GF-D8 (cell line): Measurements from ENCODE around the gene MRPL24.
A peak's percentile ranks its signal among the peaks of the same experiment; 100 is the strongest.

ENCODE experiments used
- DNase-seq: peaks from one replicate; lab custom pipeline; 2025; lab: John Stamatoyannopoulos, UW

MRPL24 gene

DNA sequence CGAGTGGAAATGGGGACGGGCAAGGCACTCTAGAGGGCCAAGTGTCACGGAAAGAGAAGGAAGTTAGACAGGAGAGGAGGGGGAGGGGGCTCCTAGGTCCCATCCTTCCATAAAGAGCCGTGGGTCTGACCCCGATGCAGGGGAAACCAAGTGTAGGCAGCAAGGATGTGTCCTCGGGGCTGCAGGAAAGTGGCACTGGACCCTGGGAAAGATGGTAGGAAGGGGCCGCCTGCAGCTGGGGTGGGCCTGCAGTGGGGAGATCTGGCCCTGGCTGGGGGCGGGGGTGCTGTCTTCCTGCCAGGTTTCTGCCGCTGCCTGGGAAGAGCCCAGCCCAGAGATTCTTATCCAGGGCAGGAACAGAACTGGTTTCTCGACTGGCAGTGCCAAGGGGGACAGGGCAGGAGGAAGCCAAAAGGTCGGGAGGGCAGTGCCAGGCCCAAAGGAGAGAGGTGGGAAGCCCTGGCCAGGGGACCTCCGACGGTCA is 48.4 kb downstream of the MRPL24 start:
- DNase-seq, result no peak

DNA sequence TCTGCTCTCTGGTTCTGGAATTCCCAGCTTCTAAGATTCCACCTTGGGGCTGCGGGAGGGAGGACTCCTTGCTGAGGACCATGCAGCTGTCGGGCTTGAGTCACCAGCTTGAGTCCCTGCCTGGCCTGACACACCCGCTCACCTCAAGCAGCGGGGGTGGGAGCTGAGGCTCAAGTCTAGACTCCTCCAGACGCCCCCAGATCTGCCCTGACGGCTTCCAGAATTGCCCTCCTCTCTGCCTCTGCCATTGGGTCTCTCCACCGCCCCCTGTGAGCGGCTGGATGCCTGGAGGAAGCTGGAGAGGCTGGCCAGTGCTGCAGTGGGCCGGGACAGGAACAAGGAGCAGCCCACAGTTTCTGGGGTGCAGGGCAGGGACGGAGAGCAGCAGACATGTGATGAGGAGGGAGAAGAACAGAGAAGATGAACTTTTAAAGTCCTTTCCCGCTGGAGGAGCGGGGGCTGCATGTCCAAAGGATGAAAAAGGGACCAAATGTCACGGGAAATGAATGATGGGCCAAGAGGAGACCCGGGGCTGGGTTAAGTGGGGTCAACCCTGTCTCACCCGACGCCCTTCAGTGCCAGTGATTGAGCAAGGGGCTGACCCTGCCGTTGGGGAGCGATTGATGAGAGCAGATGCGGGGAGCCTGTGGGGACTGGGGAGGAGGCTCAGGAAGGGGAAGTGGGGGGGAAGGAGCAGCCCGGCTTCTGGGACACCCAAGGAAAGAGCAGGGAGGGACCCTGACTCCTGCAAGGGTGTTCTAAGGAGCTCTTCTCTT is 49.0 kb downstream of the MRPL24 start:
- DNase-seq, result no peak

DNA sequence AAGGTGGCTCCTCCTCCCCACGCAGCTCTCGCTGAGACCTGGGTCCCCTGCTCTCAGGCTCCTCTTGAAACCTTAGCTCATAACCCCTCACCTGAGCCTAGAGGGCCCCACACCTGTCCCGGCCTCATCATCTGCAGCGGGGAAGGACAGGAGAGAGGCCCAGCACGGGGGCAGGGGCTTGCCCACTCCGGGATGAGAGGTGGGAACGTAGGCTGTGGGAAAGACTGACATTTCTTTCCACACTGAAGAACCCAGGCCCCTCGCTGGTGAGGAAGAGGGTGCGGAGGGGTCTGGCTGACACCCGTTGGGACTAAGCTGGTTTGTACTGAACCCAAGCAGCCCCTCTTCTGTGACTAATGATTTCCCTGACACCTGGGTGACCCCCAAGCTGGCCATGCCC is 49.7 kb downstream of the MRPL24 start:
- DNase-seq, result no peak

DNA sequence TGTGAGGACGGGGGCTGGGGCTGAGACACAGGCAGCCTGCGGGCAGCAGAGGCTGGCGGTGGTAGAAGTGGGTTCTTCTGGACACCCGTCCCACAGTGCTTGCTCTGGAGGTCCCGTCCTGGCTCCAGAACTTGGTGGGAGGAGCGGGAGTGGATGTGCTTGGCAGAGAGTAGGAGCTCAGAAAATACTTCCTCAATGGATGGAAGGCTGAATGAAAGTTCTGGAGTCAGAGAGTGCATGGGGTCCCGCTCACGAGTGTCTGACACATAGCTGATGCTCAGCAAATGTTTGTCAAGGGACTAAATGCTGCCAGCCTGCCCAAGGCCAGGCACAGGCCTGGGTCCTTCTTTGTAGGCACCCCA is 50.2 kb downstream of the MRPL24 start:
- DNase-seq, result no peak

DNA sequence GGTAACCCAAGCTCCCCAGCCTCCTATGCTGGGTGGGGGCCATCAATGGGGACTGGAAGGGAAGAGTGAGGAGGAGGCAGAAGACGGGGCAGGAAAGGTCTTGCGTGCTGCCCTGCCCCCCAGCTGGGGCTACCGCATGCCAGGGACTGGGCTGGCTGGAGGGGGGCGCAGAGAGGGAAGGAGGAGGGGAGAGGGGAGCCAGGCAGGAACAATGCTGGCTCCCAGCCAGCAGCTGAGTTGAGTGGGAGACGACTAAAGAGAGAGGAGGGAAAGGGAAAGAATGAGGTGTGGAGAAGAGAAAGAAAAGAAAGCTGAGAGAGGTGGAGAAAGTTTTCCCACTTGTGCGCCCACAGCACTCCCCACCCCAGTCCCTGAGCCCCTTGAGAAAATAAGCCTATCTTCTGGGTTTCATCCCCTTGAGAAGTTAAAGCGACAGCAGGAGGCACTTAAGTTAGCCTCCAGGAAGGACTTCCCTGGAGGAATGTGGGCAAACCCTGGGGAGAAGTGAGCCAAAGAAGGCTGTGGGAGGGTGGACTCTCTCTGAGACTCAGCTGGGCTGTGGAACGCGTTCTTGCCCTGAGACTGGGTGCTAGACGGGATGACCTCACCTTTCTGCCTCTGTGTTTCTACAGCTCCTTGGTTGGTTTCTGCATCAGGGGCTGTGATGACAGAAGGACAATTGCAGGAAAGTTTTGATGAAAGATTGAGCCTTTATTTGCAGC is 50.8 kb downstream of the MRPL24 start:
- no peak for DNase-seq

DNA sequence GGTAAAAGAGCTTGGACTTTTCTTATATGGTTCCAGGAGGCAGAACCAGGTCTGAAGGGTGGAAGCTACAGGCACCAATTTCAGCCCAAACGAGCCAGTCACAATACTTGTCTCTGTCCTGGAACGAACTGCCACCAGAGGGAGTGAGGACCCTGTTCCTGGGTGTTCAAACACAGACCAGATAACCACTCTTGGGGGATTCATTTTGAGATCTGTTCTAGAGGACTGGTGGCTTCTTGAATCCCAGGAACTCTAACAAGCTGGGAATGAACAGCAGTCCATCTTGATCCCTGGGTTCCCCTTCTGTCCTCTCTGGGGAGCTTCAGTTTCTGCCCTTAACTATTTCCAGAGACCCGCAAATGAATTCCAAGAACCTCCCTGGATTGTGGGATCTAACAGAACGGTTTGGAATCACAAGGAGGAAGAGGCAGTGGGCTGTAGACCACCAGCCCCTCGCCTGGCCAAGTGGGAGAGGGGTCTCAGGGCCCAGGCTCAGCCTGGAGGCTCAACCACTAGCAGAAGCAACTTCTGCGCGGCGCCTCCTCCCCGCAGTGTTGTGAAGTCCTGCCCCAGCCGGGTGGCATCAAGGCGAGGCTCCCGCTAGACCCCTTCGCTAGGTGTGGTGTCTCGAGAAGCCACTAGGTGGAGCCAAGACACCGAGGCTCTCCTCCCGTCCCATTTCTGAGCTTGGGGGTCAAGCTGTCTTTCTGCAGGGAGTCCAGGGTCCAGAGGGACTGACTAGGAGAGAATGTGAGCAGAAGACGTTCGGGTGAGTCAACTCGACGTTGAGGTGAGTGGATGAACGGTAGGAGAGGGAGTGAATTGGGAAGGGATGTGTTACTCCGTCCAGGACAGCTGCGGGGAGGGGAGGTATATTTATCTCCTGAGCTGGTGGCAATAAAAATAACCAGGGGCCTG is 51.6 kb downstream of the MRPL24 start:
- peak; percentile 19 for DNase-seq
